A673 (cell line): Measurements from ENCODE around the gene PMS2.
"Not testable (repeated sequence)": the region's sequence is repeated elsewhere in the genome, so short reads cannot be mapped to it uniquely, and the experiment has no call there.

Experiments
- EZH2 ChIP-seq: fragments of 200-600 bp; sonication (generic); IDR thresholded peaks from 2 replicates; pipeline ENCODE4 v1.6.1; 2017; ENCODE audit warnings: borderline replicate concordance, low read depth, mild to moderate bottlenecking, mixed read lengths, antibody characterized with exemption, low read length; ENCODE audit not compliant: poor library complexity, severe bottlenecking
- TF ChIP-seq, protein P1 (sequence below): fragments of 300-800, 200-600 bp; sonication (generic); conservative IDR thresholded peaks from 2 replicates; pipeline ENCODE4 v1.5.1; 2017; ENCODE audit warnings: low read depth, mild to moderate bottlenecking, antibody characterized with exemption, low read length, moderate library complexity, mixed read lengths

DNA sequence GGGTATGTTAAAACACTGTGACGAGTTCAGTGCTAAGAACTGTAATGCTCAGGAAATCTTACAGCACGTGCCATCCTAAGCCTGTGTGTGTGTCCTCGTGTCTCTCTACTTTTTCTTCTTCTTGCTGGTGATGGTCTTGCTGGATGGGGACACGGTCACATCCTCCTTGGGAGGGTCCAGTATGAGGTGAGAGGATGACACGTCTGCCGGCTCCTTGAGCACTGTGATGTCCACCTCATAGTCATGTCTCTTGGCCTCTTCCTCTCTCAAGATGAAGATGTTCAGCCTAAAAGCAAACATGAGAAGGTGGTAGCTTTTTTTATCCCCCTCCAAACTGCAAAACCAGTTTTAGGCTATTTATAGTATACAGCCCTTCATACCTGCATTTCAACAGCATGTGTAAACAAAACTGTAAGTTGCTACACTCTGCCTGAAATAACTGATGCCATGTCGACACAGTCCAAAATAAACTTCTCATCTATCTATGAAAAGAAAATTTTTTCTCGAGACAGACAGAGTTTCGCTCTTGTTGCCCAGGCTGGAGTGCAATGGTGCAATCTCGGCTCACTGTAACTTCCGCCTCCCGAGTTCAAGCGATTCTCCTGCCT is 82.5 kb downstream of the PMS2 start:
- TF ChIP-seq, protein P1, sequence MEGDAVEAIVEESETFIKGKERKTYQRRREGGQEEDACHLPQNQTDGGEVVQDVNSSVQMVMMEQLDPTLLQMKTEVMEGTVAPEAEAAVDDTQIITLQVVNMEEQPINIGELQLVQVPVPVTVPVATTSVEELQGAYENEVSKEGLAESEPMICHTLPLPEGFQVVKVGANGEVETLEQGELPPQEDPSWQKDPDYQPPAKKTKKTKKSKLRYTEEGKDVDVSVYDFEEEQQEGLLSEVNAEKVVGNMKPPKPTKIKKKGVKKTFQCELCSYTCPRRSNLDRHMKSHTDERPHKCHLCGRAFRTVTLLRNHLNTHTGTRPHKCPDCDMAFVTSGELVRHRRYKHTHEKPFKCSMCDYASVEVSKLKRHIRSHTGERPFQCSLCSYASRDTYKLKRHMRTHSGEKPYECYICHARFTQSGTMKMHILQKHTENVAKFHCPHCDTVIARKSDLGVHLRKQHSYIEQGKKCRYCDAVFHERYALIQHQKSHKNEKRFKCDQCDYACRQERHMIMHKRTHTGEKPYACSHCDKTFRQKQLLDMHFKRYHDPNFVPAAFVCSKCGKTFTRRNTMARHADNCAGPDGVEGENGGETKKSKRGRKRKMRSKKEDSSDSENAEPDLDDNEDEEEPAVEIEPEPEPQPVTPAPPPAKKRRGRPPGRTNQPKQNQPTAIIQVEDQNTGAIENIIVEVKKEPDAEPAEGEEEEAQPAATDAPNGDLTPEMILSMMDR, result not testable (repeated sequence)
- not testable (repeated sequence) for TF ChIP-seq EZH2
